HL-60/S4 (cell line): ENCODE results near the gene YJEFN3.

Experiments used
- in situ Hi-C: fragments of 300-500 bp; cut with MboI; formaldehyde crosslinking; loops from 2 replicates; pipeline ENCODE4 v1.14.3; 2022; ENCODE audit warnings: low sequenced_read_pairs

Gene YJEFN3

DNA sequence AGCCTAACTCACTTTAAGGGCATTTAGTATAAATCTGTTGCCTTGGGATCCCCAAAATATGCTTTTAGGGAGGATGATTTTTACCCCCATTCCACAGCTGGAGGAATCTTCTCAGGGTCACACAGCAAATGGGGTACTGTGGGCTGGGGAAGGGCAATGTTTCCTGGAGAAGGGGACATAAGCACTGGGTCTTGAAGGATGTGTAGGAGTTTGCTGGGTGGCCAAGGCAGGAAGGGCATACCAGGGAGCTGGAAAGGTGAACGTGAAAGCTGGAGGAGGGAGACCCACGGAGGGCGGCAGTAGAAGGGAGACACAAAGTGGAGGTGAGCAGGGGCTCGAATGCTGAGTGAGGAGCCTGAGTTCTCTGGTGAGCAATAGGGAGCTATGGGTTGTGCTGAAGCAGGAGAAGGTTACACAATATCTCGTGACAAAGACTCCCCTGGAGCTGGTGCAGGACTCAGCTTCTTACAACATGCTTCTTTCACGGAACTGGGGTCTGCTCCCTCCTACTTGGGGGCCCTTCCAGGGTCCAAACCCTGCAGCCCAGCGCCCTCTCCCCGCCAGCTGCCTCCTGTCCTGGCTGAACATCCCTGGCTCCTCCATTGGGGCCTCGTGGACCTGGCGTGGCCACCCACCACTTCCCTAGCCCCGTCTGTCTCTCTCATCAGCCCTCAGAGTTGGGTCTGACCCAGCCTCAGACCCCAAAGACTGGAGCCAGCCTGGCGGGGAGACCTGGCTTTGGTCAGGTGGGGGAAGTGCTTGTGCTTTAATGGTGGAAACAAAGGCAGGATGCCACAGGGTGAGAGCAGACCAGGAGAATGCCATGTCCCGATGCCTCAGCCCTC lies 20.4 kb downstream of the YJEFN3 start:
- in situ Hi-C loops, result loop anchor here (25.0 kb wide), 2 partner anchors 388 to 713 kb away; no protein-coding TSS in a partner anchor

DNA sequence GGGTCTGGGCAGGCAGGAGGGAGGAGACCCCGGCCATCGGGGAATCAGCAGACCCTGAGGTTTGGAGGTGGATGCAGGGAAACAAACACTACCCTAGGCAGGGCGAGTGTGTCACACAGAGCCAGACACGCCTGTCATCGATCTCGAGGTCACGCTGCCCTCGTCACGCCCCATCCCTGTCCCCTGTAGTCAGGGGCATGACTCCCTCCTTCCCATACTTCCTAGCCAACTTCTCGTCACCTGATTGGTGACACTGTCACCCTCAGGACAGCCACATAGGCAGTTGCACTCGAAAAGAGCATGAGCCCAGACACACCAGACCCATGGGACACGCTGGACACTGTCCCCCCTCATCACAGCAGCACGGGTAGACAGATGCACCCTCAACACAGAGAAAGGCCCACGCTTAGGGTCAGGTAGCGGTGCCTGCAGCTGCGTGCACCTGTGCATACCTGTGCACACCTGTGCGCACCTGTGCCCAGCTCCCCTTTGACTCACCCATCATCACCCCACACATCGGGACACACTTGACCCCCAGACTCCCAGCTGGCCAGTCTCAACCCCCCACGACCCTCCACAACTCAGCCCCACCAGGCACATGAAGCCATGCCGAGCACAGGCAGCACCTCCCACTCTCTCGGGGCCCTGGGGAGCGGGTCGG lies 21.2 kb downstream of the YJEFN3 start:
- in situ Hi-C loops, result loop anchor here (25.0 kb wide), 2 partner anchors 387 to 712 kb away; no protein-coding TSS in a partner anchor

DNA sequence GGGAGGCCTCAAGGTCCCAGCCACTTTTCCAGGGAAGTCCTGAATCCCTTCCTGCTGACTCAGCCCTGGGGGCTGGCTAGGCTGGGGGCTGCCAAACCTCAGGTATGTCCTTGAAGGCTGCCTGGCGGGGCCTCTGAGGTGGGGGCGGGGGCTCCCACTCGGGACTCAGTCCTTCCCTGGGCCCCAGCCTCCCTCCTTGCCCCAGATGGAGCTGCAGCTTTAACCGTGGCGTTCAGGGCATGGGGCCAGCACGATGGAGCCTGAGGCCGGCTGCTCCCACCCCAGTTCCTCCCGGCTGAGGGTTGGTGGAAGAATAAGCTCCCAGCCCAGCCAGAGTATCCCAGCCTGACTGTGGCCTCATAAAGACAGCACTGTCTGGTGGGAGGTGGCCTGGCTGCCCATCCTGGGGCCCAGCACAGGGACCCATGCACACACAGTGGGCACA lies 21.8 kb downstream of the YJEFN3 start:
- in situ Hi-C loops, result no loop called here

DNA sequence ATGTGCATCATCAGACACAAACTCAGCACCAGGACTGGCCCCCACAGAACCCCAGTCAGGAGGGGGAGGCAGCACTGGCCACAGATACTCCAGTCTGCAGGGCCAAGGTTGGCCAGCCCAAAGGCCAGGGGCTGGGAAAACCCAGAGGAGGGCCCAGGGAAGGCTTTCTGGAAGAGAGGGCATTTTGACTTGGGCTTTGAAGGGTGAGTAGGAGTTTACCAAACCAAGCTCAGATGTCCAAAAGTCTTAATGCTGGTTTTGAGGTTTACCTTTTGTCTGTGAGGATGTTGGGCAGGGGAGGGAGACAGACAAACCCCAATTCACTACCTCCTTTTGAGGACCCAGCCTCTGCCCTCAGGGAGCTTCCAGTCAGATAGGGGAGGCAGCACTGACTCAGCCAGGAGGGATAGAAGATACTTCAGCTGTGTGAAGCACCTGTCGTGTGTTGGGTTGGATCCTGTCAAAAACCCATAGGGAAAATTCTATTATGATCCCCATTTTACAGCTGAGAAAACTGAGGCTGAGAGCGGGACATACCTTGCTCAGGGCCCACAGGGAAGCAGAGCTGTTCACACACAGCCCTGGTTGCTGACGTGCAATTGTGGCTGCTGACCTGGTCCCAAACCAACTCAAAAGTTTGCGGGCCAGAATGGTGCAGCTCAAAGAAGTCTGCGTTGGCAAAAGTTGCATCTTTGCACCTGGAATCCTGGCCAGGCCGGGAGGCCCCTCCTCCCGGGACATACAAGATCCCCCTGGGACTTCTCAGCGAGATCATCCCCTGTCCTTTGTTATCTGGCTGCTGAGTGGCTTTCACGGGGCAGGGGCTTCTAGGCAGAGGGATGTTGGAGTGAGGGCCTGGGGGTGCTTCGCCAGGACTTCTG lies 22.5 kb downstream of the YJEFN3 start:
- in situ Hi-C loops, result no loop called here

DNA sequence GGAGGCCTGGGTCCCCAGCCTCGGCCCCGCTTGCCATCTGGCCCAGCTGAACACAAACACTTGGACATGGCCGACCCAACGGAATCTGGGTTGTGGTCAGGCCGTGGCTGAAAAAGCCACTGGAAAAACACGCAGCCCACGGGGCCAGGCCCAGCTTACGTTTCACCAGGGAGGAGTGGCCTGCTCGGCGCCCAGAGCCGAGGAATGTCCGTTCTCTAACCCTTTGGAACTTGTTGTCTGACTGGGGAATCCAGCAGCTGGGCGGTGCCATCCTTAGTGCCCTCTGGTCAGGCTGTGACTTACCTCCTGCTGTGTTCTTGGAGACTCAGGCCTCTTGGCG lies 23.1 kb downstream of the YJEFN3 start:
- in situ Hi-C loops, result no loop called here

DNA sequence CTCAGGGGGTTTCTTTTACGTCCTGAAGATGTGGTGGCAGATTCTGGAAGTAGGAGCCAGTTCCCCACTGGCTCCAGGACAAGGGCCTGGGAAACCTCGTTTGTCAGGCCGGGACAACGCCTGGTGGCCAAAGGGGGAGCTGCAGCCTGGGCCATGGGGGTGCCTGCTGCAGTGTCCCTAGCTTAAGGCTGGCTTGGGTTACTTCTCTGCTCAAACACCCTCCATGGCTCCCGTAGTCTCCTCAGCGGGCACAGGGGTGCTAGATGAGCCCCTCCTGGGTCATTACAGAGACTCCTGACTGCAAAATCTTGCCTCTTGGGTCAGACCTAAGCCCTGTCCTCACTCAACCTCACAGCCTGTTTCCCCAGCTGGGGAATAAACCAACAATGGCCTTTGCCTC lies 24.1 kb downstream of the YJEFN3 start:
- in situ Hi-C loops, result no loop called here

DNA sequence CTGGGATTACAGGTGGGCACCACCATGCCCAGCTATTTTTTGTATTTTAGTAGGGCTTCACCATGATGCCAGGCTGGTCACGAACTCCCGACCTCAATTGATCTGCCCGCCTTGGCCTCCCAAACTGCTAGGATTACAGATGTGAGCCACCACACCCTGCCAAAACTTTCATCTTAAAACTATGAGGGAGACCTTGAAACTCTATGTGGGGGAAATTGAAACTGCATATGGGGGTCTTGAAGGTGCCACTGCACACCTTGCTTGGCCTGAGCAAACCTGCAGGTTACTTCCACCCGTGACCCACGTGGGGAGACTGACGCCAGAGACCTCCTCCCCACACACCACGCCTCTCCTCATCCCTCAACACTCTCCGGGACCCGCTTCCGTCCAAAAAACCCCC lies 25.0 kb downstream of the YJEFN3 start:
- in situ Hi-C loops, result no loop called here

DNA sequence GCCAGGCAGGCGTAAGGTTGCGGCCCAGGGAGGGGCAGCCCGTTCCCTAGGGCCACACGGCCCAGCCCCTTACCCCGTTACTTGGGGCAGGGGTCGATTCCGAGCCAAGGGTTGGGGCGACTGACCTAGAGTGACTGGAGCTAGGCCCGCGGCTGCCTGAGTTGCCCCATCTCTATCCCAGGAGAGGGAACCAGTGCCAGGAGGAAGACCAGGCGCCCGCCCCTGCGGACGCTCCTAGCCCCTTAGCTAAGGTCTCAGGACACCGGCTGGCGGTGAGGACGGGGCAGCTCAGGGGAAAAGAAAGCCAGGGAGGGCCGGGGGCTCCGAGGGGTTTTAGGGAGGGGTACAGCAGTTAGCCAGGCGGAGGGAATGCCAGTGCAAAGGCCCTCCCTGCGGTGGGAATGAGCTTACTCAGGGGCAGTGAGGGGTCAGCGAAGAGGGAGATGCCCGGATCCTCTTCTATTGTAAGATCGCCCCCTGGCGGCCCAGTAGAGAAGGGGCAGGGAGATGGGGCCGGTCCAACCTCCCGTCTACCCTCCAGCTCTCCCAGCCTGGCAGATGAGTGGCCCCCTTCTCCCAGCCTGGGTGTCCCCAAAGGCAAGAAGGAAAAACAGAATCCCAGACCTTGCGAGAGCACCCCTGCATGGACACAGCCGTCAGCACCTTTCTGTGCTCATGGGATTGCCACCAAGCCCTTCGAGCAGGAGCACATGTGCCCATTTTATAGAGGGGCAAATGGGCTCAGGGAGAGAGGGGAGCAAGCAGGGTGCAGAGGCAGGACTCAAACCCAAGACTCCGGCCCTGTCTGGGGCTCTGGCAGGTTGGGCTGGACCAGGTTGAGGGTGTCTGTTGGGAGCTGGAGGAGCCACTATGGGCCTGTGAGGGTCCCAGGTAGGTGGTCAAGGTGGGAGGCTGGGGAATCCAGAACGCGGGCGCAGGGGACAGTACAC lies 25.6 kb downstream of the YJEFN3 start:
- in situ Hi-C loops, result no loop called here

DNA sequence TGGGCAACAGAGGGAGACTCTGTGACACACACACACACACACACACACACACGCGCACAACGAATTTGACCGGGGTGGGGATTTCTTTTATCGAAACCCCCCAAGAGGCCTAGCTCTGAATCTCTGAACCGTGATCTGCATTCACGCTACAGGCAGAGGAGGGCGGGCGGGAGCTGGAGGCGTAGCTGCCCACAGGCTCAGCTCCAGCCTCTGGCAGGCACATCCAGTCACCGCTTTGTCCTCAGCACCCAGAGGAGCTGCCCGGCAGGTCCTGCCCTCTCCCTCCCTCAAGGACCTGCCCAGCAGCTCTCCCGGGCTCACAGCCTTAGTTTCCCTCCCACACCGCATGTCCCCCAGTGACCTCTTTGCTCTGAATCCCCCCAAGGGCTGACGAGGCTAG lies 29.3 kb downstream of the YJEFN3 start:
- in situ Hi-C loops, result no loop called here

DNA sequence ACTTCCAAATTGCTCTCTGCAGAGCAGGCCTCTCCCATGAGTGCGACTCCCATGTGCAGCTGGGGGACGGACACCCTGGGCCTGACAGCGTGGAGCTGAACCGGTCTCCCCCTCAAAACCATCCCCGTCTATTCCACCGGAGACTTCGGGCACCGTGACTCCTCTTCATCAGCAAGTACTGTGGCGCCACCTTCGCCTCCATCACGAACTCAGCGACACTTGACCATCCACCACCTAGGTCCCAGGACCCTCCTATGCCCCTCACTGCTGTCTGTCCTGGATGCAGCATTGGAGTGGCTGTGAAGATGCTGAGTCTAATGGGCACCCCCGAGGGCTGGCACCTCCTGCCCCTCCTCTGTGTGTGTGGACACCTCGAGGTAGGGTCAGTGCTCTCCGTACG lies 29.9 kb downstream of the YJEFN3 start:
- in situ Hi-C loops, result no loop called here

DNA sequence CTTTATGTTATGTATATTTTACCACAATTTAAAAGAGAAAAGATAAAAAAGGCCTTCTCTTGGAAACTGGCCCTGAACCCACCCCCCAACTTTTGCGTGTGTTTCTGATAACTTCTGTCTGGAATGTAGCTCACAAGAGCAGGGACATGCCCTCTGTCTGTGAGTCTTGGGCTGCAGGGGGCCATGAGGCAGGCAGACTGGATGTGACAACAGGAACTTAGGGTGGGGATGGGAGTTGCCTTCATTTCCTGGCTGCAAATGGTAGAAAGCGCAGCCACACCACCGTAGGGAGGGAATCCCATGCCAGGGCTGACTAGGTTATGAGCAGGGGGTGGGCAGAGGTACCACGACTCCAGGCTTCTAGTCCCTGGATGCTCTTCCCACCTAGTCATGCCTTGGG lies 31.2 kb downstream of the YJEFN3 start:
- in situ Hi-C loops, result no loop called here

DNA sequence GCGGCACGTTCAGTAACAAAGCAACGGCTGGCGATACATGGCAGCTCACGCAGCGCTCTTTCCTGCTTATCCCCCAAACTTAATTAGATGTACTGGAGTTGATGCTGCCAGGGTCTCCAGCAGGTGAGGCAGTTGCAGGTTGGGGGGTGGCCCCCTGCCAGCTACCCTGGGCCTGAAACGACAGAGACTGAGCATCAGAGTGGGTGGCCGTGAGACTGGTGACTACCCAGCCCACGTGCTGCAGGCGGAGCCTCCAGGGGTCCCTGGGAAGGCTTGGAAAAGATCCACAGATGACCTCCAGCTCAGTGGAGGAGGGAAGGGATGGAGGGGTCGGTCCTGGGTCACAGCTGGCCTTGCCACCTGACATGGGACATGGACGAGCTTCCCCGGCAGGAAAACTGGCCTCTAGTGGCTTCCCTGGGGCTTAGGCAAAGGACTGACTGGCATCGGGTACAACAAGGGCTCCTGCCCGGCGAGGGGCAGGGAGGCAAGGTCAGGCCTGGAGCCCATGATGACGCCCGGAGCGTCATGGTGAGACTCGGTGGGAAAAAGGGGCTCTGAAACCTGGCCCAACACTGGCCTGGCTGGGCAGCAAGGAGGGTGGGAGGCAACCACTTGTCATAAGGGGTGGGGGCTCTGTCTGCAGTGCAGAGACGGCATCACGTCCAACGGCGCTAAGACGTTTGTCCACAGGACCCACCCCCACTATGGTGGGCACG lies 33.4 kb downstream of the YJEFN3 start:
- in situ Hi-C loops, result no loop called here

DNA sequence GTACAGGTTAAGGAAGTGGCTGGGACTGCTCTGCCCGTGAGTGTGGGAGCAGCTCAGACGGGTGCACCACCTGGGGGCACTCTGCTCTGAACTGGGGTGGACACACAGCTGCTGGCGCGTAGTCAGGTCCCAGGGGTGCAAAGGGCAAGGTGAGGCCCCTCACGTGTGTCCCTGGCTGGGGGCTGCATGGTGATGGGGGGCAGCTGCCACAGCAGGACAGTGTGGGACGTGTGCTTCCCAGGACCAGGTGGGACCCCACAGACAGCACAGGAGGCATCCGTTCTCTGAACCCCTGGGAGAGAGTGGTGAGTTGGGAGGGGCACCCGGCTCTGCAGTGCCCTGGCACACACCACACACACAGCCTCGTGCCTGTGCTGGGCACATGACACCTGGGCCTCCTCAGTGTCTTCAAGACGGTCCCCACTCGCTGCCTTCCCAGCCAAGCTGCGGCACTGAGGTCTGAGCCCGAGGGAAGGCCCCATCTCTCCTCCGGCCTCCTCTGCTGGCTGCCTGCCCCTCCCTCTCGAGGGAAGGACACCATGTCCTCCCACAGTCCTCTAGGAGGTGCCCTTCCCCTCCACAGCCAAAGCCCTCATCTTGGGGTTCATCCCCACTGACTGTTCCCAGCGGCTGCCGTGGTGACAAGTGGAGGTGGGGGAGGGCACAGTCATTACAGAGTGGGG lies 34.1 kb downstream of the YJEFN3 start:
- in situ Hi-C loops, result no loop called here

DNA sequence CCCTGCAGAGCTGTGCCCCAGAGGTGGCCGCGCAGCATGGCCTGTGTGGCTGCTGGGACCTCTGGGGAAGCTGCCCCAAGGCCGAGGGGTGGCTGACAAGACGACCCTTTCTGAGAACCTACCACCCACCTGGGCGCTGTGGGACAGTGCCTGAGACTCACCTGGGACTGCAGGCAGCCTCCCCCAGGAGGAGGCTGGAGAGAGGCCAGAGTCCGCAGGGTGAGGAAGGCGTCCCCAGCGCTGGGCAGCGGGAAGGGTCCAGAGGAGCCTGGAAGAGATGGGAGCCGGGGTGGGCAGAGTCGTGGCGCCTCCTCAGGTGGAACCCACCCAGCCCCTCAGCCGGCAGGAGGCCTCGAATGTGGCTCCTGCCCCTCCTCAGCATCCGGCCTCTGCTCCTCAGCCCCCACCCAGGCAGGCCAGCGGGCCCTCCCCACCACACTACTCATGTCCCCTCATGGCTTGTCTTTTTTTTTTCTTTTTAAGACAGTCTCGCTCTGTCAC lies 34.7 kb downstream of the YJEFN3 start:
- in situ Hi-C loops, result no loop called here

DNA sequence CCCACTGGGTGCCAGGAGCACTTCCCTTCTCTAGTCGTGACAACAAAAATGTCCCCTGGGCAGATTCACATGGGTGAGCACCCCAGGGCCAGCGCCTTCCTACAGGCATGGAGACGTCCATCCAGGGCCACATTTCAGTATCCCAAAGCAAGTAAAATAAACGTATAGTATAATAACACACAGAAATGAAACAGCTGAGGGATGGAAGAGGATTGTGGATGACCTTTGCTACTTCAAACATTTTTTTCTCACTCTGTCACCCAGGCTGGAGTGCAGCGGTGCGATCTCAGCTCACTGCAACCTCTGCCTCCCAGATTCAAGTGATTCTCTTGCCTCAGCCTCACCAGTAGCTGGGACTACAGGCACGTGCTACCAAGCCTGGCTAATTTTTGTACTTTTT lies 37.6 kb downstream of the YJEFN3 start:
- in situ Hi-C loops, result no loop called here

DNA sequence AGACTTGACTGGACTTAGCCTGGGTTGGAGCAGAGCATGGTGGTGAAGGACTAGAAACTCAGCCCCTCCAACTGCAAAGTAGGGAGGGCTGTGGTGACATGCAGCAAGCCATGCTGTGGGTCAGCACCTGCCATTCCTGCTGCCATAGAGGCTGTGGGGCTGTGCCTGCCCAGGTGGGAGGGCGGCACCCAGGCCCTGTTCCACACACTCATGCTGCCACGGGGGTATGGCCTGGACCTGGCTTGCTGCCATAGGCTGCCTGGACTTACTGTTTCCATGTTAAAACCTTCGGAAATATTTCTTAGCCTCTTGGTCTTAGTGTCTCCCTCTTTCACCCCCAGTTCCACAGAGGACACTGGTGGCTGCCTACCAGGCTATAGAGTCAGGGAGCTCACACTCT lies 38.7 kb downstream of the YJEFN3 start:
- in situ Hi-C loops, result no loop called here

DNA sequence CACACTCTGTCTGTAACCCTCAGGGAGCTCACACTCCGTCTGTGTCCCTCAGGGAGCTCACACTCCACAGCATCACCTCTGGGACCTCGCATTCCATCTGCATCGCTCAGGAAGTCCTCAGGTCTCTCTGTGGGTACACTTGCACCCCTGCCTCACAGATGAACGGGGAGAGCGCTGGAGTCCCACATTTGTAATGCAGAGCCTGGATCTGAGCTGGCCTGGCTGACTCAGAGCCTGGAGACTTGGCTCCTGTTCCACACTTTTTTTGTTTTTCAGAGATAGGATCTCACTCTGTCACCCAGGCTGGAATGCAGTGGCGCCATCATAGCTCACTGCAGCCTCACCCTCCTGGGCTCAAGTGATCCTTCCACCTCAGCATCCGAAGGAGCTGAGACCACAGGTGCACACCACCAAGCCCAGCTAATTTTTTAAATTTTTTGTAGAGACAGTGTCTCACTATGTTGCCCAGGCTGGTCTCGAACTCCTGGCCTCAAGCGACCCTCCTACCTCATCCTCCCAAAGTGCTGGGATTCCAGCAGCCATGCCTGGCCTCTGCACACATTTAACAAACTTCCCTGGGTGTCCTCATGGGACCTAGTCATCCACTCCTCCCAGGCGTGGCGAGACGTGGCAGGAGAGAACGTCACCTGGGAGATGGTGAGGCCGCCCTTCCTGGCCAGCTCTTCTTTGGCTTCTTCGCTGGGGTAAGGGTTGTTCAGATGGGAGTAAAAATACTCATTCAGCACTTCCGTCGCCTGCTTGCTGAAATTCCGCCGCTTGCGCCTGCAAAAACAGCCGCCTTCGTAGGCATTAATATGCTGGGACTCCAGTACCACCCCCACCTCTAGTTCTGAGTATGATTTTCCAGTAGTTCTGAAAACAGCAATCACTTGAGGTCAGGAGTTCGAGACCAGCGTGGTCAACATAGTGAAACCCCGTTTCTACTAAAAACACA lies 40.4 kb downstream of the YJEFN3 start:
- in situ Hi-C loops, result no loop called here

DNA sequence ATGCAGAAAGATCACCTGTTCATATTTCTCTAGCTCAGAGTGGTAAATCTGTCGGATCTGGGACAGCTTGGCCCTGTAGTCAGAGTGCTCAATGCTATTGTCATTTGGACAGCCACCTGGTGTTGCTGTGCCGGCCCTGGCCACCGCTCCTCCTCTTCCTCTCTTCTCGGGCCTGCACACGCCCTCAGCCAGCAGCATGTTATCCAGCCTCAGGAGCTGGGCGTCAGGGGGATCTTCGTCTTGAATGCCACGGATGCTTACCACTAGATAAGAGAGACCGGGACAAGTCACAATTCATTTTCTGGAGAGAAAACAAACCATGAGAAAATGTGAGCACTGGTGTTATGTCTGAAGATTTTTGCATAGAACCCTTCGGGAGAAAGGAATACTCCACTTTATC lies 41.9 kb downstream of the YJEFN3 start:
- in situ Hi-C loops, result no loop called here
